PC-9 (cell line): ENCODE results near the gene ETS2. TPM values are rescaled to one million over a fixed set of nuclear protein-coding genes. Genes with fewer than 3 reads are reported as not detected.
A peak's percentile ranks its signal among the peaks of the same experiment; 100 is the strongest.

Source experiments
- BruUV-seq: library from RNA; stranded (reverse); fragments of 400-500 nt; replicated peaks from 2 replicates; lab custom pipeline; 2021; lab: Mats Ljungman, UMichigan
- CTCF ChIA-PET: fragments of 300-600 bp; sonication (Branson Sonifier 250); formaldehyde crosslinking; loops from one replicate; lab custom pipeline; 2022; ENCODE audit warnings: antibody characterized with exemption; lab: Charles Lee
- POLR2A ChIA-PET: fragments of 300-600 bp; sonication (Branson Sonifier 250); formaldehyde crosslinking; loops from one replicate; lab custom pipeline; 2022; ENCODE audit warnings: antibody characterized with exemption; ENCODE audit not compliant: unreplicated experiment; lab: Charles Lee
- DNase-seq, 2 experiments: peaks; one replicate each; pipeline versions ENCODE4 v3.0.0 to v3.0.0-alpha.2; 2015 to 2022; ENCODE audit warnings: mixed read lengths in 1 of 2
- H2AFZ ChIP-seq: fragments of 200-600 bp; sonication (generic); 2 replicates; pipeline ENCODE4 v1.8.1; 2017; ENCODE audit warnings: antibody characterized with exemption
- H3F3A ChIP-seq: fragments of 200-600 bp; sonication (generic); 2 replicates; pipeline ENCODE4 v1.8.1; 2017; ENCODE audit warnings: antibody characterized with exemption, mild to moderate bottlenecking, low read depth; ENCODE audit not compliant: insufficient read depth
- H3K27ac ChIP-seq: fragments of 200-600 bp; sonication (generic); 2 replicates; pipeline ENCODE4 v1.6.1; 2016; ENCODE audit warnings: mixed run types
- H3K27me3 ChIP-seq: fragments of 200-600 bp; sonication (generic); 2 replicates; pipeline ENCODE4 v1.6.1; 2016; ENCODE audit warnings: low read depth, mixed run types; ENCODE audit not compliant: insufficient read depth
- H3K36me3 ChIP-seq: fragments of 200-600 bp; sonication (generic); 2 replicates; pipeline ENCODE4 v1.6.1; 2016; ENCODE audit warnings: low read depth, mixed run types
- H3K4me1 ChIP-seq: fragments of 200-600 bp; sonication (generic); replicated peaks from 2 replicates; pipeline ENCODE4 v1.6.1; 2016; ENCODE audit warnings: mixed run types; ENCODE audit not compliant: insufficient read depth
- H3K4me2 ChIP-seq: fragments of 200-600 bp; sonication (generic); 2 replicates; pipeline ENCODE4 v1.6.1; 2017; ENCODE audit warnings: mixed run types
- H3K4me3 ChIP-seq: fragments of 200-600 bp; sonication (generic); 2 replicates; pipeline ENCODE4 v1.6.1; 2016; ENCODE audit warnings: mixed run types
- H3K79me2 ChIP-seq: fragments of 200-600 bp; sonication (generic); 2 replicates; pipeline ENCODE4 v1.6.1; 2017; ENCODE audit warnings: low read depth, mixed run types
- H3K9me2 ChIP-seq: fragments of 200-600 bp; sonication (generic); 2 replicates; pipeline ENCODE4 v1.8.1; 2017; ENCODE audit warnings: mild to moderate bottlenecking; ENCODE audit not compliant: insufficient read depth
- H3K9me3 ChIP-seq: fragments of 200-600 bp; sonication (generic); 2 replicates; pipeline ENCODE4 v1.8.1; 2016; ENCODE audit warnings: low read depth; ENCODE audit not compliant: insufficient read depth
- H4K20me1 ChIP-seq: fragments of 200-600 bp; sonication (generic); 2 replicates; pipeline ENCODE4 v1.8.1; 2017; ENCODE audit not compliant: insufficient read depth
- EZH2 ChIP-seq: fragments of 200-600 bp; sonication (generic); IDR thresholded peaks from 2 replicates; pipeline ENCODE4 v1.8.0; 2017; ENCODE audit warnings: antibody characterized with exemption, low read depth
- intact Hi-C: fragments of 100-400 bp; cut with micrococcal nuclease; formaldehyde crosslinking; loops from one replicate; pipeline ENCODE4 v1.10.0; 2022; ENCODE audit not compliant: unreplicated experiment
- total RNA-seq: library from RNA; stranded (reverse); gene quantifications from 2 replicates; pipeline ENCODE4 v1.2.3, GENCODE V29; 2021
- TF ChIP-seq, protein P1 (sequence below): fragments of 200-600 bp; sonication (generic); conservative IDR thresholded peaks from 2 replicates; pipeline ENCODE4 v1.6.1; 2017; ENCODE audit warnings: mixed run types, antibody characterized with exemption, mild to moderate bottlenecking, moderate library complexity

ETS2 gene
- total RNA-seq, 1 experiment from 2014 or later, result 20.4 TPM

DNA sequence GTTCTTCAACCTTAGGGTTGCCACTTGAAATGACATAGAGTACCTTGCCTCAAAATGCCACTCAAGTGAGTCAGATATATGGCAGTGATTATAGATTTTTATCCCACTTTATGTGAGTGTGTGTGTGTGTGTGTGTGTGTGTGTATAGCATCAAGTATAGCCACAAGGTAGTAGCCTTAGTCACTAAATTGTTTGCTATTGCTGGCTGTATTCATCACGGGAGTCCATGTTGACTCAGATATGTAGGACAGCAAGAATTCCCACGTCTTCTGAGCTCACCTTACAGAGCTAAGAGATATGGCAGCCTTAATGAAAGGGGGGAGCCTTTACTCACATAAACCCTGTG lies 9.3 kb downstream of the ETS2 start:
- ChIA-PET CTCF (no interaction called here), POLR2A (interaction anchor here (0.6 kb wide), 1 partner anchor 152 kb away, joined by 3 read pairs; no protein-coding TSS in a partner anchor)
- intact Hi-C loops, result no loop called here
- Histone ChIP-seq H4K20me1 (no peaks in the 10 kb centered on the region), H3K4me3 (no peak overlapping the region), H3K36me3 (peaks cover 39% of the 10 kb centered on the region), H3F3A (peaks cover 25% of the 10 kb centered on the region), H3K9me3 (no peaks in the 10 kb centered on the region), H2AFZ (no peak overlapping the region), H3K9me2 (no peaks in the 10 kb centered on the region), H3K27ac (no peak overlapping the region), H3K4me2 (no peak overlapping the region), H3K4me1 (peaks cover 14% of the 10 kb centered on the region), H3K79me2 (peaks cover 11% of the 10 kb centered on the region), H3K27me3 (no peaks in the 10 kb centered on the region)
- DNase-seq, result peak in 1 of 2 experiments; percentile 61
- no TSS peak for BruUV-seq
- no peak for TF ChIP-seq EZH2
- TF ChIP-seq, protein P1, sequence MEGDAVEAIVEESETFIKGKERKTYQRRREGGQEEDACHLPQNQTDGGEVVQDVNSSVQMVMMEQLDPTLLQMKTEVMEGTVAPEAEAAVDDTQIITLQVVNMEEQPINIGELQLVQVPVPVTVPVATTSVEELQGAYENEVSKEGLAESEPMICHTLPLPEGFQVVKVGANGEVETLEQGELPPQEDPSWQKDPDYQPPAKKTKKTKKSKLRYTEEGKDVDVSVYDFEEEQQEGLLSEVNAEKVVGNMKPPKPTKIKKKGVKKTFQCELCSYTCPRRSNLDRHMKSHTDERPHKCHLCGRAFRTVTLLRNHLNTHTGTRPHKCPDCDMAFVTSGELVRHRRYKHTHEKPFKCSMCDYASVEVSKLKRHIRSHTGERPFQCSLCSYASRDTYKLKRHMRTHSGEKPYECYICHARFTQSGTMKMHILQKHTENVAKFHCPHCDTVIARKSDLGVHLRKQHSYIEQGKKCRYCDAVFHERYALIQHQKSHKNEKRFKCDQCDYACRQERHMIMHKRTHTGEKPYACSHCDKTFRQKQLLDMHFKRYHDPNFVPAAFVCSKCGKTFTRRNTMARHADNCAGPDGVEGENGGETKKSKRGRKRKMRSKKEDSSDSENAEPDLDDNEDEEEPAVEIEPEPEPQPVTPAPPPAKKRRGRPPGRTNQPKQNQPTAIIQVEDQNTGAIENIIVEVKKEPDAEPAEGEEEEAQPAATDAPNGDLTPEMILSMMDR, result no peak

DNA sequence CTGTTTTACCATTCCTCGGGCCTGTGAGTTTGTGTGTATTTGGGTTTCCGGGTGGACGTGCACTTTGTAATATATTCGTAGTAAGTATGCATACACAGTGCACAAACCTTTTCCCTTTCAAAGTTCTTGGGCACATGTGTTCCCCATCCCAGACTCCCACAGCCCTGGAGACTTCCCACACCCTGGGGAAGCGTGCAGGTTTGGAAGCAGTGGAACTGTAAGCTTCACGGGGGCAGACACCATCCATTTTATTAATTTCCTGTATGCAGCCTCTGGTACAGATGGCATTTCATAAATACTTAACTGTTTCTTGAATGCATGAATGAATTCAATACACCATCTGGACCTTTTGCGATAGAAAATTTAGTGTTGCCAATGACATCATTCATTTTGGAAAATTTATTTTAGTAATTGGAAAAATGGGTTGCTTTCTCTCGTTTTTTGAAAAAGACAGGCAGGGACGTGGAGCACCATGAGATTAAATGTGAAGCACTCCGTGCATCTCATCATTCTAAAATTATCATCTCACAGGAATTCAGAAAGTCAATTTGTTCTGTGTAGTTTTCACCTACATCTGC lies 10.8 kb downstream of the ETS2 start:
- H3K4me1 ChIP-seq, result peaks cover 26% of the 10 kb centered on the region
- TF ChIP-seq, protein P1, result no peak
- TF ChIP-seq EZH2, result no peak
- CTCF ChIA-PET, result no interaction called here
- peaks cover 17% of the 10 kb centered on the region for H3K79me2 ChIP-seq
- no peak overlapping the region for H3K27ac ChIP-seq
- no peak for DNase-seq
- H3K4me2 ChIP-seq, result no peak overlapping the region
- POLR2A ChIA-PET, result no interaction called here
- H3K4me3 ChIP-seq, result no peak overlapping the region
- no peaks in the 10 kb centered on the region for H3K9me2 ChIP-seq
- peaks cover 39% of the 10 kb centered on the region for H3K36me3 ChIP-seq
- intact Hi-C loops, result no loop called here
- BruUV-seq, result no TSS peak
- no peaks in the 10 kb centered on the region for H3K27me3 ChIP-seq
- peaks cover 33% of the 10 kb centered on the region for H3F3A ChIP-seq
- no peaks in the 10 kb centered on the region for H3K9me3 ChIP-seq
- H4K20me1 ChIP-seq, result no peaks in the 10 kb centered on the region
- H2AFZ ChIP-seq, result no peak overlapping the region

DNA sequence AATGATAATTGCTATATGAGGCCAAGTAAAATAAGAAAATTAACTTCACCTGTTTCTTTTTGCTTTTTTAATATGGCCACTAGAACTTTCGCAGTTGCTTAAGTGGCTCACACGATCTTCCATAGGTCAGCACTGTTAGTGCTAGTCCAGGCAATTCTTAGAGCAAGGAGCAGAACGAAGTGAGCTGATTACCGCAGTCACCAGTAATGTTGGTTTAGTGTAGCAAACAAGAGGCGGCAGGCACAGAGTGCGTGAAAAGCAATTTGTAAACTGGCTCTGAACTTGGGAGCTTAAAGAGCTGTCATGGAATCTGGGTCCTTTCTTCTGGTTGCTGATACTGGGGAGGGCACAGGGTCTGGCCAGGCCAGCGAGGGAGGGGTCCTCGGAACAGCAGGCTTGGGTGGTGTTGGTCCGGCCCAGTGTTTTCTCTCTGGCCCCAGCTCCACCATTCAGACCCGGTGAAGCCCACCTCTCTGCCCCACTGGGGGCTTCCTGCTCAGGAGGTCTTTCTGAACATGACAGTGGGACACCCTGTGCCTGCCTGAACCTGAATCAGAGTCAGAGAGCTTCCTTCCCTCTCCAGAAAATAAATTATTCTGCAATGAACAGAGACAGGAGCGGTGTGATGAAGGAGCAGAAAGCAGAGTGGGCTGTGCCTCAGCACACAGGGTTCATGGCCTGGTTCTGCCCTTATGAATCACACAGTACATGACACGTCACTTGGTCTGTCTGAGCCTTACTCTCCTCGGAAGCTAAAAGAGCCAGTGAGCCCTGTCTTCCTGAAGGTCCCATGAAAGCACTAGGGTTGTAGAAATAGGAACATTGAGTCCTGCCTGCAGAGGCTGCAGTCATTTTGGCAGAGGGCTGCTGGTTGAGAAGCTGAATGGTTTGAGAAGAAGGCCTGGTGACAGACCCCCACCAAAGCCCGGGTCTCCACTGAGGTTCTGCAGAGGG lies 11.9 kb downstream of the ETS2 start:
- intact Hi-C loops, result no loop called here
- H3K4me1 ChIP-seq, result peaks cover 26% of the 10 kb centered on the region
- H3K79me2 ChIP-seq, result peaks cover 14% of the 10 kb centered on the region
- BruUV-seq, result no TSS peak
- H3F3A ChIP-seq, result peaks cover 33% of the 10 kb centered on the region
- ChIA-PET CTCF (no interaction called here), POLR2A (no interaction called here)
- H3K27me3 ChIP-seq, result no peaks in the 10 kb centered on the region
- TF ChIP-seq, protein P1, result no peak
- no peak for TF ChIP-seq EZH2
- DNase-seq, result no peak
- no peak overlapping the region for H3K4me3 ChIP-seq
- H2AFZ ChIP-seq, result no peak overlapping the region
- H3K9me3 ChIP-seq, result no peaks in the 10 kb centered on the region
- H3K4me2 ChIP-seq, result no peak overlapping the region
- H3K9me2 ChIP-seq, result no peaks in the 10 kb centered on the region
- H3K36me3 ChIP-seq, result peaks cover 34% of the 10 kb centered on the region
- no peaks in the 10 kb centered on the region for H4K20me1 ChIP-seq
- H3K27ac ChIP-seq, result 0 out of 2 replicates have a peak overlapping the region, but pooled peaks have one; percentile 19
